HepG2 (cell line): ENCODE measurements around the gene SYNGR4. TPM values are rescaled to one million over a fixed set of nuclear protein-coding genes. Genes with fewer than 3 reads are reported as not detected.

ENCODE experiments used
- BRCA1 ChIP-seq: sonication (generic); formaldehyde crosslinking; IDR thresholded peaks from 2 replicates; pipeline ENCODE4 v1.4.0; 2020; ENCODE audit warnings: missing genetic modification reagents
- ELK4 ChIP-seq: sonication (generic); formaldehyde crosslinking; IDR thresholded peaks from 2 replicates; pipeline ENCODE4 v1.9.0; 2021; ENCODE audit warnings: missing genetic modification reagents, borderline replicate concordance
- GABPA ChIP-seq, 2 experiments: IDR thresholded peaks; 2 replicates each; pipeline ENCODE4 v1.6.1; 2011 to 2016; ENCODE audit warnings: low read depth in 2 of 2, low read length in 1 of 2, missing biosample characterization in 1 of 2, missing genetic modification characterization in 1 of 2
- HMGXB4 ChIP-seq, 2 experiments: sonication (generic) in 1 of 2; formaldehyde crosslinking in 1 of 2; IDR thresholded peaks; 2 replicates each; pipeline versions ENCODE4 v1.4.0 to v1.6.1; 2018 to 2020; ENCODE audit warnings: missing genetic modification reagents in 2 of 2, borderline replicate concordance in 1 of 2, low read depth in 1 of 2, mild to moderate bottlenecking in 1 of 2, missing biosample characterization in 1 of 2
- HOXD1 ChIP-seq: sonication (generic); formaldehyde crosslinking; IDR thresholded peaks from 2 replicates; pipeline ENCODE4 v1.5.0; 2020; ENCODE audit warnings: missing genetic modification reagents
- MNT ChIP-seq: fragments of 450-650 bp; IDR thresholded peaks from 2 replicates; pipeline ENCODE4 v1.6.1; 2016
- NR2F6 ChIP-seq, 2 experiments: IDR thresholded peaks; 2 replicates each; pipeline ENCODE4 v1.6.1; 2016; ENCODE audit warnings: antibody characterized with exemption in 1 of 2, mild to moderate bottlenecking in 1 of 2
- RFX3 ChIP-seq: IDR thresholded peaks from 2 replicates; pipeline ENCODE4 v1.6.1; 2016; ENCODE audit warnings: missing biosample characterization, missing genetic modification reagents
- THAP11 ChIP-seq: IDR thresholded peaks from 2 replicates; pipeline ENCODE4 v1.6.1; 2016; ENCODE audit warnings: missing biosample characterization, missing genetic modification reagents
- TP53 ChIP-seq: sonication (generic); formaldehyde crosslinking; conservative IDR thresholded peaks from 2 replicates; pipeline ENCODE4 v1.4.0; 2020; ENCODE audit warnings: missing genetic modification reagents
- ZNF18 ChIP-seq: sonication (generic); formaldehyde crosslinking; IDR thresholded peaks from 2 replicates; pipeline ENCODE4 v1.8.0; 2022; ENCODE audit warnings: mild to moderate bottlenecking, missing genetic modification reagents; ENCODE audit not compliant: insufficient replicate concordance
- ZNF335 ChIP-seq: sonication (generic); formaldehyde crosslinking; IDR thresholded peaks from 2 replicates; pipeline ENCODE4 v1.4.0; 2020; ENCODE audit warnings: missing genetic modification reagents
- ZNF343 ChIP-seq: sonication (generic); formaldehyde crosslinking; IDR thresholded peaks from 2 replicates; pipeline ENCODE4 v1.4.0; 2020; ENCODE audit warnings: mild to moderate bottlenecking, missing genetic modification reagents
- ZNF350 ChIP-seq: sonication (generic); formaldehyde crosslinking; IDR thresholded peaks from 2 replicates; pipeline ENCODE4 v1.4.0; 2020; ENCODE audit warnings: mild to moderate bottlenecking, low read depth, missing genetic modification reagents, borderline replicate concordance
- ZNF441 ChIP-seq: sonication (generic); formaldehyde crosslinking; IDR thresholded peaks from 2 replicates; pipeline ENCODE4 v1.7.0; 2021; ENCODE audit warnings: missing genetic modification reagents, borderline replicate concordance
- ZNF547 ChIP-seq: sonication (generic); formaldehyde crosslinking; IDR thresholded peaks from 2 replicates; pipeline ENCODE4 v1.5.1; 2020; ENCODE audit warnings: mild to moderate bottlenecking, missing genetic modification reagents
- ZNF549 ChIP-seq: sonication (generic); formaldehyde crosslinking; IDR thresholded peaks from 2 replicates; pipeline ENCODE4 v1.5.0; 2020; ENCODE audit warnings: missing genetic modification reagents
- ZNF589 ChIP-seq: sonication (generic); formaldehyde crosslinking; conservative IDR thresholded peaks from 2 replicates; pipeline ENCODE4 v1.8.0; 2022; ENCODE audit warnings: mild to moderate bottlenecking, moderate library complexity, missing genetic modification reagents
- ZNF619 ChIP-seq: sonication (generic); formaldehyde crosslinking; IDR thresholded peaks from 2 replicates; pipeline ENCODE4 v1.4.0; 2020; ENCODE audit warnings: mild to moderate bottlenecking, missing genetic modification reagents
- ZNF704 ChIP-seq: sonication (generic); formaldehyde crosslinking; IDR thresholded peaks from 2 replicates; pipeline ENCODE4 v1.8.1; 2023; ENCODE audit warnings: mild to moderate bottlenecking, inconsistent platforms, moderate library complexity, missing genetic modification reagents, borderline replicate concordance
- ZSCAN20 ChIP-seq: sonication (generic); formaldehyde crosslinking; IDR thresholded peaks from 2 replicates; pipeline ENCODE4 v1.4.0; 2020; ENCODE audit warnings: missing genetic modification reagents, mild to moderate bottlenecking, borderline replicate concordance
- polyA plus RNA-seq, 8 experiments: library from polyadenylated mRNA; depleted of rRNA in 3 of 8; stranded (reverse) in 7 of 8; unstranded in 1 of 8; fragments of >200 nt; fragmentation: Illumina TruSeq in 4 of 8; extraction: Trizol in 4 of 8; gene quantifications; 2 replicates each; pipeline versions ENCODE4 v1.2.1 to v1.2.3, GENCODE V29; 2011 to 2016; ENCODE audit warnings: low read depth in 4 of 8, missing spikeins in 1 of 8, mixed read lengths in 1 of 8; ENCODE audit not compliant: insufficient read depth in 1 of 8
- total RNA-seq, 5 experiments: library from RNA; depleted of rRNA; stranded (reverse); fragments of >200 nt; fragmentation: Illumina TruSeq; extraction: Trizol; gene quantifications; 2 replicates each; pipeline ENCODE4 v1.2.3, GENCODE V29; 2016; ENCODE audit warnings: low read depth in 1 of 5

Gene SYNGR4
- total and polyA plus RNA-seq, 2 of the 13 experiments (the other 11 are each of a cell fraction or from before 2014, with no cell fraction given) = not detected

GRCh38 chr19:48363810-48364597 lies at the start of gene SYNGR4, which contains the start of gene TMEM143 (continued):
- TF ChIP-seq NR2F6 (IDR thresholded peaks at IDR 0.05) (peak; percentile 13; the same call in 1 of the 2 replicates), NR2F6 (CRISPR knock-in tag; IDR thresholded peaks at IDR 0.05) (no peak; the same call in 1 of the 2 replicates), TP53 (CRISPR knock-in tag) (no peak), HOXD1 (CRISPR knock-in tag) (0 out of 2 replicates have a peak, but pooled peaks have one; percentile 4), ZNF350 (CRISPR knock-in tag) (peak; percentile 60; the same call in 1 of the 2 replicates), ELK4 (CRISPR knock-in tag) (no peak), RFX3 (no peak), ZSCAN20 (CRISPR knock-in tag) (0 out of 2 replicates have a peak, but pooled peaks have one; percentile 22), ZNF335 (CRISPR knock-in tag) (no peak; the same call in 1 of the 2 replicates), ZNF18 (CRISPR knock-in tag) (no peak), ZNF549 (no peak), ZNF704 (CRISPR knock-in tag) (peak; percentile 3; the same call in 1 of the 2 replicates), HMGXB4 (CRISPR knock-in tag; IDR thresholded peaks at IDR 0.05; ENCODE audit: borderline replicate concordance in 1 of 2, low read depth in 1 of 2) (peak in 1 of 2 experiments; percentile 8; a peak in 1 of 4 replicates), GABPA (IDR thresholded peaks at IDR 0.05; ENCODE audit: low read depth, low read length) (no peak), GABPA (CRISPR knock-in tag; IDR thresholded peaks at IDR 0.05; ENCODE audit: low read depth) (peak; percentile 62), ZNF547 (CRISPR knock-in tag) (peak; percentile 47; the same call in 1 of the 2 replicates), MNT (peak; percentile 66), ZNF619 (no peak), BRCA1 (CRISPR knock-in tag) (0 out of 2 replicates have a peak, but pooled peaks have one; percentile 50), ZNF343 (no peak), ZNF441 (CRISPR knock-in tag) (no peak), THAP11 (peak; percentile 76), ZNF589 (CRISPR knock-in tag) (0 out of 2 replicates have a peak, but pooled peaks have one; percentile 7)
